ENCODE measurements around the gene IFT57.

- TF ChIP-seq CTCF (conservative IDR thresholded peaks at IDR 0.05; ENCODE audit: low read depth in 2 of 2) (no peak), EZH2phosphoT487 (IDR thresholded peaks at IDR 0.05; ENCODE audit: unreplicated experiment) (no peak), POLR2AphosphoS5 (IDR thresholded peaks at IDR 0.05; ENCODE audit: low read depth) (no peak), JUNB (IDR thresholded peaks at IDR 0.05; ENCODE audit: unreplicated experiment) (no peak), REST (IDR thresholded peaks at IDR 0.05; ENCODE audit: unreplicated experiment) (no peak), CREB1 (CRISPR knock-in tag; IDR thresholded peaks at IDR 0.05; ENCODE audit: low read depth) (no peak)
Observed at GRCh38 chr3:108123326-108123725, 98.9 kb downstream of the IFT57 start.

Measured in GM23338 (cell line).